IgD-negative memory B cell (primary cell): ENCODE results near the gene TSPEAR. TPM values are rescaled to one million over a fixed set of nuclear protein-coding genes. Genes with fewer than 3 reads are reported as not detected.
"Not testable (repeated sequence)": the region's sequence is repeated elsewhere in the genome, so short reads cannot be mapped to it uniquely, and the experiment has no call there.

Source experiments
- H3K27ac Mint-ChIP-seq, 3 donors: one replicate each; pipeline ENCODE4 v1.8.0; 2020 to 2022; ENCODE audit warnings: mild to moderate bottlenecking in 3 of 3, mixed read lengths in 3 of 3, moderate library complexity in 1 of 3
- H3K27me3 Mint-ChIP-seq: one replicate; pipeline ENCODE4 v1.8.0; 2021; ENCODE audit warnings: mixed read lengths
- H3K36me3 Mint-ChIP-seq: one replicate; pipeline ENCODE4 v1.8.0; 2020; ENCODE audit warnings: mild to moderate bottlenecking, mixed read lengths
- H3K4me1 Mint-ChIP-seq, 3 donors: one replicate each; pipeline ENCODE4 v1.8.0; 2020 to 2022; ENCODE audit warnings: mixed read lengths in 3 of 3, mild to moderate bottlenecking in 1 of 3
- H3K4me3 Mint-ChIP-seq, 4 donors: one replicate each; pipeline ENCODE4 v1.8.0; 2020 to 2022; ENCODE audit warnings: mild to moderate bottlenecking in 4 of 4, mixed read lengths in 4 of 4, moderate library complexity in 3 of 4
- H3K9me3 Mint-ChIP-seq, 3 donors: one replicate each; pipeline ENCODE4 v1.8.0; 2020 to 2021; ENCODE audit warnings: mixed read lengths in 3 of 3, mild to moderate bottlenecking in 1 of 3
- polyA plus RNA-seq: library from polyadenylated mRNA; unstranded; fragments of 300-500 nt; fragmentation: Illumina TruSeq; gene quantifications from one replicate; pipeline ENCODE4 v1.2.3, GENCODE V29; 2021

TSPEAR gene
- polyA plus RNA-seq, 1 donor from 2014 or later: not detected

DNA sequence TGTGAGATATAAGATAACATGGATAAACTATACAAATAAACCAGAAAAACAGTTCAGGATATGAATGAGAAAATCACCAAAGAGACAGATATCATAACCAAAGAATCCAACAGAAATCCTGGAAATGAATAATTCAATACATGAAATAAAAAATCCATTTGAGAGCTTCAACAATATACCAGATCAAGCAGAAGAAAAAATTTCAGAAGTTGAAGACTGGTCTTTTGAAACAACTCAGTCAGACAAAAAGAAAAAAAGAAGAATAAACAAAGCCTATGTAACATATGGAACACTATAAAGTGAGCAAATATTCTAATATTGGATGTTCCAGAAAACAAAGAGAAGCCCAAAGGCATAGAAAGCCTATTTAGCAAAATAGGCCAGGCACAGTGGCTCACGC lies 39.5 kb downstream of the TSPEAR start:
- H3K27ac Mint-ChIP-seq: peak overlapping the region in 1 of 3 donors; percentile 59
- no peak overlapping the region for H3K4me3 Mint-ChIP-seq
- no peaks in the 10 kb centered on the region for H3K4me1 Mint-ChIP-seq
- H3K9me3 Mint-ChIP-seq: peaks cover 2 to 33% (median 27%) of the 10 kb centered on the region in 3 donors
- peaks cover 4% of the 10 kb centered on the region for H3K36me3 Mint-ChIP-seq
- H3K27me3 Mint-ChIP-seq: peaks cover 16% of the 10 kb centered on the region

DNA sequence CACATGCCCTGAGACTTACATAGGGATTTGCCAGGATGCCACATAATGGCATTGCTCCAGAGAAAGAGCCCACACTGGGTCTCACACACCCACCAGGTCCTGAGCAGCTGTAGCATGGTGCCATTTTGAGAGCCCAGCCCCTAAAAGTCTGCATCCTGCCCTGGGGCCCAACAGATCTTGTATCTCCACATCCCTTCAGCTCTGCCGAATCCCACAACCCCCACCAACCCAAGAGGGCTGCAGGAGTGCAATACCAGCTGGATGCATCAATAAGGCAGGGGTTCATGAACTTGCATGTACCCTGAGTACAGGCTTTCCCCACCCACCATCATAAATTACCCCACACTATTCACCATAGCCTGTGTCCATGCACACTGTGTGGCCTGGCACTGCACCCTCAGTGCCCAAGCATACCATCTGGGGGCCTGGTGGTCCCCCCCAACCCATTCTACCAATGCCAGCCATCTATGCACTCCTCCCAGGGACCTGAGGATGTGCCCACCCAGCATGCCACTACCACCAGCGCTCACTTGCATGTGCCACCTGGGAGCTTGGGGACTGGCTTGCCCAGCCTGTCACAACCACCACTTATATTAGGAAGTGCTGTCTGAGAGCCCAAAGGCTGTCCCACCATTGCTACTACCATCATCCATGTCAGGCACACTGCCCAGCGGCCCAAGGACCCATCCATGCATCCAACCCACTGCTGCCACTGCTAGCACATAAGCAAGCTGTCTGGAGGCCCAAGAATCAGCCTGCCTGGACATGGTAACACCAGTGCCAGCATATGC lies 40.5 kb downstream of the TSPEAR start:
- peaks cover 12% of the 10 kb centered on the region for H3K27me3 Mint-ChIP-seq
- peaks cover 2 to 35% (median 27%) of the 10 kb centered on the region in 3 donors for H3K9me3 Mint-ChIP-seq
- peaks cover 4% of the 10 kb centered on the region for H3K36me3 Mint-ChIP-seq
- no peaks in the 10 kb centered on the region for H3K4me1 Mint-ChIP-seq
- peak overlapping the region in 1 of 3 donors; percentile 47 for H3K27ac Mint-ChIP-seq
- no peak overlapping the region for H3K4me3 Mint-ChIP-seq

DNA sequence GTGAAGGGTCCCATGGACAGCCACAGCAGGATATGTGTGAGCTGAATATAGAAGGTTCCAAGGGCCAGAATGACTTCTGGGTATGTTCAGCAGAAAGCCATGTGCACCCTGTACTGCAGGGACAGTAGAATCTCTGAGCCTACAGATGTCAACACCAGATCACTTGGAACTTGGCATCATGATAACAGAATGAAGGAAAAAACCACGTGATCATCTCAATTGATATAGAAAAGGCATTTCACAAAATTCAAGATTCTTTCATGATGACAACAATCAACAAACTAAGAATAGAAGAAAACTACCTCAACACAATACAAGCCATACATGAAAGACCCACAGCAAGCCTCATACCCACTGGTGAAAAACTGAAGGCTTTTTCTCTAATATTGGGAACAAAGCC lies 43.8 kb downstream of the TSPEAR start:
- no peak overlapping the region for H3K4me3 Mint-ChIP-seq

DNA sequence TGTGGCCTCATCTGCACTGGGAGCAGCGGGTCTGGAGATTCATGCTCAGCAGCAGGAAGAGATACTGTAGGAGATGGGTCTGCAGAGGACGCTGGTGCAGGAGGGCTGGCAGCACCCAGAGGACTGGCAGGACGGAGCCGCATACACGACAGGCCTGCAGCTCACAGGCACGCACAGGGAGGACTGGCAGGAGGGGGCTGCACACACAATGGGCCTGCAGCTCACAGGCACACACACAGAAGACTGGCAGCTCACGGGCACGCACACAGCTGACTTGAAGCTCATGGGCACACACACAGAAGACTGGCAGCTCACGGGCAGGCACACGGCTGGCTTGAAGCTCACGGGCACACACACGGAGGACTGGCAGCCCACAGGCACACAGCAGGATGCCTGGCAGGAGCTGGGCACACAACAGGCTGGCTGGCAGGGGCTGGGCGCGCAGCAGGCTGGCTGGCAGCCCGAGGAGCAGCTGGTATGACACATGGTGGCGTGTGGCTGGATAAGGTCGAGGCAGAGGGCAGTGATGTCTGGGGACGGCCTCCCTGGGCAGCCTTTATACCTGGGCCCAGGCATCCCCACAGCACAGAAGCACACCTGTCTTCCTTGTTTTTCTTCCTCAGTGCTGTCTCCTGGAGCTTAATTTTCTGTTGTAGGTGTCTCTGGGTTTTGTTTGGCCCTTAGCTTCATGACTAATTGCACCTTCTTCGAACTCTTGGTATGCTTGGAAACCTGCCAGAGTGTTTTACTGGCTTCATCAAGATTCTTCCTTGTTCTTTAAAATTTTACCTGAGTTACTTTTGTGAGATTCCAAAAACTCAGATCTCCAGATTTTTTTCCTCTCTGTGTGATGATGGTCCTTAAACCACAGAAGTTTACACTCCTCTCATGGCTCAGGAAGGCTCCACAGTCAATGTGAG lies 44.7 kb downstream of the TSPEAR start, which contains the start of gene KRTAP12-2:
Gene KRTAP12-2, minus strand, starts transcription at position 527 of the 920 bp plus-strand sequence. Its CDS starts 41 bp downstream, at position 486.
- Mint-ChIP-seq H3K27ac (no peak within 1 kb of the TSS), H3K36me3 (peaks cover 1% of the 10 kb centered on the region), H3K4me3 (no peak within 1 kb of the TSS), H3K27me3 (peaks cover 18% of the 10 kb centered on the region), H3K4me1 (no peaks in the 10 kb centered on the region), H3K9me3 (peaks cover 4 to 22% (median 14%) of the 10 kb centered on the region in 3 donors)

More for the DNA sequence above, 43.8 kb downstream of the TSPEAR start:
- Mint-ChIP-seq H3K9me3 (peaks cover 2 to 26% (median 16%) of the 10 kb centered on the region in 3 donors), H3K27ac (no peak overlapping the region), H3K36me3 (peaks cover 1% of the 10 kb centered on the region), H3K4me1 (no peaks in the 10 kb centered on the region), H3K27me3 (peaks cover 18% of the 10 kb centered on the region)

DNA sequence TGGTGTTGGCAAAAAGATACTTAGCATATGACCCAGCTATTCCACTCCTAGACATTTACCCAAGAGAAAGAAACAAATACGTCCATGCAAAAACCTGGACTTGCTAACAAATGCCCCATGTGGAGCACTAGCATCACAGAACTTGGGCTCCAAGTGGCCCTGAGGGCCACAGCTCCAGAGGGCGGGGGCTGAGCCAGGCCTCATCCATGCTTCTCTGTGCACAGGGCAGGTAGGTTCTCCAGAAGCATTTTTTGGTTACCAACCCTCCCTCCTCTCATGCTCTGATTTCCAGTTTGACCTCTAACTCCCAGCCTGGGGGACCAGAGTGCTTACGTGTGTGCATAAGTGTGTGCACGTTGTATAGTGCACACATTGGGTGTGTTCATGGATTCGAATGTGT lies 46.7 kb downstream of the TSPEAR start:
- H3K9me3 Mint-ChIP-seq: peaks cover 5 to 13% (median 10%) of the 10 kb centered on the region in 3 donors
- no peaks in the 10 kb centered on the region for H3K36me3 Mint-ChIP-seq
- H3K27me3 Mint-ChIP-seq: peaks cover 18% of the 10 kb centered on the region
- no peaks in the 10 kb centered on the region for H3K4me1 Mint-ChIP-seq
- H3K27ac Mint-ChIP-seq: no peak overlapping the region
- H3K4me3 Mint-ChIP-seq: no peak overlapping the region

DNA sequence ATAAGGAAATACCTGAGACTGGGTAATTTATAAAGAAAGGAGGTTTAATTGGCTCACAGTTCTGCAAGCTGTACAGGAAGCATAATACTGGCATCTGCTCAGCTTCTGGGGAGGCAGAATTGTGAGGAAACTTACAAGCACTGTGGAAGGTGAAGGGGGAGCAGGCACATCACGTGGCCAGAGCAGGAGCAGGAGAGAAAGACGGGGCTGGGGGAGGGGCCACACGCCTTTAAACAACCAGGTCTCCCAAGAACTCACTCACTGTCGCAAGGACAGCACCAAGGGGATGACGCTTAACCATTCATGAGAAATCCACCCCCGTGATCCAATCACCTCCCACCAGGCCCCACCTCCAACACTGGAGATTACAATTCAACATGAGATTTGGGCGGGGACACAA lies 49.8 kb downstream of the TSPEAR start:
- not testable (repeated sequence) for H3K36me3 Mint-ChIP-seq, H3K27ac Mint-ChIP-seq
- H3K27me3 Mint-ChIP-seq: peaks cover 26% of the 10 kb centered on the region
- peaks cover 8 to 12% (median 10%) of the 10 kb centered on the region in 3 donors for H3K4me1 Mint-ChIP-seq
- H3K9me3 Mint-ChIP-seq: peaks cover 8 to 18% (median 15%) of the 10 kb centered on the region in 3 donors
- peak overlapping the region in 1 of 4 donors; percentile 30 for H3K4me3 Mint-ChIP-seq

DNA sequence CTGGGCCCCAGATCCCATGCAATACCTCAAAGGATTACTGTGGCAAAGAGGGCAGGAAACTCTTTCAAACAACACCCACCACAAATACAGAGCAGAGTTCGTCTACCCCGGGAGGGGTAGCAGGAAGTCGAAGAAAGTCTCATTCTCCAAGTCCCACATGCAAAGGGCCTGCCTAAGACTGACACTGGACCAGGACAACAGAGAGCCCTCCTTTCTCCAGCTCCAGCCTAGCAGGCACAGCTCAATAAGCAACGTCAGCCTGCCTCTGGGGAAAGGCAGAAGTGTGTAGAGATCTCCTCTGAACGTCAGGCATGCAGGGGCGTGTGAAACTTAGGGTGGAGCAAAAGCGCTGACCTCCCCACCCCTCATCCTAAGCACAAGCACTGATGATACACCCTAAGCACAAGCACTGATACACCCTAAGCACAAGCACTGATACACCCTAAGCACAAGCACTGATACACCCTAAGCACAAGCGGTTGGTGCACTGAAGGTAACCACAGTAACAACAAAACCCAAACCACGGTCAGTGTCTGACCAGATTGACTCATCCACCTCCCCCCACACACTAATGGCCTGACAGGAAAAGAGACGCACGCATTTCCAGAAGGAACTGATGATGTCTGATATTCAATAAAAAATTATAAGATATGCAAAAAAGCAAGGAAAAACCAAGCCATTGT lies 52.3 kb downstream of the TSPEAR start:
- H3K4me3 Mint-ChIP-seq: peak overlapping the region in 1 of 4 donors; percentile 27
- peaks cover 20% of the 10 kb centered on the region for H3K27me3 Mint-ChIP-seq
- peaks cover 8 to 23% (median 20%) of the 10 kb centered on the region in 3 donors for H3K9me3 Mint-ChIP-seq
- peaks cover 8 to 12% (median 10%) of the 10 kb centered on the region in 3 donors for H3K4me1 Mint-ChIP-seq
- H3K27ac Mint-ChIP-seq: peak overlapping the region in 1 of 3 donors; percentile 43
- peaks cover 5% of the 10 kb centered on the region for H3K36me3 Mint-ChIP-seq

DNA sequence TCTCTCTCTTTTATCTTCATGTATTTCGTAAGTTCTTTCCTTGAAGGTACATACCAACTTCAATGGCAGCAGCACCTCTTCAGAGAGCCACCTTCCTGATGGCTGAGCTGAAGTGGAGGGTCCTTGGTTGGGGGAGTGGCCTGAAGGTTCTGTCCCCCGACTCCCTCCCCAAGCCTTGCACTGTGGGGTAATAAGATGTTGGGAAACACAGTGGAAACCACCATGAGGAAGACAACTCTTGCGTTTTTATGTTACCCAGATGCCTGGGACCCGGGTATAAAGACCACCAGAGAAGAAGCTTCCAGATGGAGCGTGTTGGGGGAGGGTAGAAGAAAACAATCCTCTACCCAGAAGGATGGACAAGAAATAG lies 52.8 kb downstream of the TSPEAR start:
- Mint-ChIP-seq H3K27me3 (peaks cover 20% of the 10 kb centered on the region), H3K36me3 (peaks cover 5% of the 10 kb centered on the region), H3K4me3 (peak overlapping the region in 1 of 4 donors; percentile 27), H3K9me3 (peaks cover 7 to 25% (median 17%) of the 10 kb centered on the region in 3 donors), H3K4me1 (peaks cover 8 to 12% (median 10%) of the 10 kb centered on the region in 3 donors), H3K27ac (peak overlapping the region in 1 of 3 donors; percentile 43)

DNA sequence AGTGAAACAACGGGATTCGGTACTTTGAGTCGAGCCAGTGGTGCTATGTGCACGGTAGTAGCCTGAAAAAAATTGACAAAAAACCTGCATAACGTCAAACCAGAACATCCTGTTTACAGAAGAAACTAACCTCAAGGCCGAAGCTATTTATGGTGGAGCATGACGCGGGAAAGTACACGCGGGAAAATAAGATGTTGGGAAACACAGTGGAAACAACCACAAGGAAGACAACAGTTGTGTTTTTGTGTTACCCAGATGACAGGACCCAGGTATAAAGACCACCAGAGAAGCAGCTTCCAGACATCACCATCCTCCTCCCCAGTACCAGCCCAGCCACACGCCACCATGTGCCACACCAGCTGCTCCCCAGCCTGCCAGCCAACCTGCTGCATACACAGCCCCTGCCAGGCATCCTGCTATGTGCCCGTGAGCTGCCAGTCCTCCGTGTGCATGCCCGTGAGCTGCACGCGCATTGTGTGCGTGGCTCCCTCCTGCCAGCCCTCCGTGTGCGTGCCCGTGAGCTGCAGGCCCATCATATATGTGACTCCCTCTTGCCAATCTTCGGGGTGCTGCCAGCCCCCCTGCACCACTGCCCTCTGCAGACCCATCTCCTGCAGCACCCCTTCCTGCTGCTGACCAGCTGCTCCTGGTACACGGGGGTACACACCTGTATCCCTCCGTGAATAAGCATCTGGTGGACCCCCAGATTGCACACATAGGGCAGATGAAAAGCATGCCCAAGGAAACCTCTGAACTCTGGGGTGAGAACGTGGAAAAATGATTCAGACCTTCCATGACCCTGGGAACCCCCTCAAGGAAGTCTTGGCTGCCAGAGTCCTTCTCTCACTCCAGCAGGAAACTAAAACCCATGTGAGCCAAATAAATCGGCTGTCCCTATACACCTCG lies 53.5 kb downstream of the TSPEAR start, which contains the start of gene KRTAP12-3:
Gene KRTAP12-3, plus strand, starts transcription at position 298 of the 906 bp plus-strand sequence. Its CDS starts 48 bp downstream, at position 346.
- Mint-ChIP-seq H3K4me1 (peaks cover 8 to 12% (median 10%) of the 10 kb centered on the region in 3 donors), H3K27me3 (peaks cover 20% of the 10 kb centered on the region), H3K9me3 (peaks cover 7 to 24% (median 17%) of the 10 kb centered on the region in 3 donors), H3K4me3 (peak within 1 kb of the TSS; percentile 25 to 86 (median 60)), H3K36me3 (peaks cover 5% of the 10 kb centered on the region), H3K27ac (peak within 1 kb of the TSS; percentile 61 to 91 (median 72))

DNA sequence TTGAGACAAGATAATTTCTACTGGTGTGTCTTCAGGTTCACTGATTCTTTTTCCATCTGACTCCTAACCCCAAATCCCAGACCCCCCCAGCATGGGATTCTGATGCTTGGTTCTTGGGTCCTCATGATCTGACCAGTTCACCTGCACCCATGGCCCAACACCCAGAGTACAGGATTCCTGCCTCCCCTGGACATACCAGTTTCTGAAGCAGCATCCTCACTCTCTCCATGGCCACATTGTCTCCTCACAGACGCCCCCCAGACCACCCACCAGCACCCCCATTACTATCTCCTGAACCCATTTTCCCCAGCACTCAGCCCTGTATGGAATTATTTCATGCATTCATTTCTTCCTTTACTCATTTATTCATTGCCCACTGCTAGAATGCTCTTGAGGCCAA lies 54.5 kb downstream of the TSPEAR start:
- Mint-ChIP-seq H3K4me1 (peaks cover 8 to 12% (median 10%) of the 10 kb centered on the region in 3 donors), H3K36me3 (peaks cover 5% of the 10 kb centered on the region), H3K27ac (peak overlapping the region in 2 of 3 donors; percentile 61 to 72), H3K27me3 (peaks cover 20% of the 10 kb centered on the region), H3K4me3 (peak overlapping the region in 2 of 4 donors; percentile 3 to 86), H3K9me3 (peaks cover 4 to 24% (median 17%) of the 10 kb centered on the region in 3 donors)

DNA sequence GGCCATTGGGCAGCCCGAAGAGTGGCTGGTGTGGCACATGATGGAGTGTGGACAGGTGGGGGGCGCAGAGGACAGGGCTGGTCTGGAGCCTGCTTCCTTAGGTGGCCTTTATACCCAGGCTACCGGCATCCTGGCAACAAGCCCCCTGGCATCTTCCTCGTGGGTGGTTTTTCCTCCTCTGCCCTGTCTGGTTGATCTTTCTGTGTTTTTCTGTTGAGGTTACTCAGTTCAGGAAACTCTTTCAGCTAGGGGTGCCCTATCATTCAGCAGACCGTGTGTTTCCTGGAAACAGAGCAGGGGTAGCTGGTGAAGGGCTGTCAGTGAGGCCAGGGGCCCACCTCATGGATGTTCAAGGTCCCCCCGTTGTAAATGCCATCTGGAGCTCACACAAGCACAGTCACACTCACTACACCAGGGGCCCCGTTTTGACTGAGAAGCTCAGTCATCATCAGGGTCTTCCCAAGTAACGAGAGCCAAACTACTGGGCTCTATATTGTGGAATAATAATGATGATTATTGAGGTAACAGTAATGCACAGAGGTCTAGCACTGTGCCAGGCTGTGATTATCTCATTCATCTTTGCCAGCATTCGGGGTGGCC lies 56.7 kb downstream of the TSPEAR start, which contains the start of gene KRTAP12-4:
Gene KRTAP12-4, minus strand, starts transcription at position 84 of the 600 bp plus-strand sequence. Its CDS starts 45 bp downstream, at position 39.
- H3K36me3 Mint-ChIP-seq: peaks cover 5% of the 10 kb centered on the region
- H3K4me1 Mint-ChIP-seq: peaks cover 8 to 12% (median 10%) of the 10 kb centered on the region in 3 donors
- H3K27ac Mint-ChIP-seq: no peak within 1 kb of the TSS
- peaks cover 3 to 22% (median 17%) of the 10 kb centered on the region in 3 donors for H3K9me3 Mint-ChIP-seq
- H3K4me3 Mint-ChIP-seq: peak within 1 kb of the TSS in 1 of 4 donors; percentile 22
- H3K27me3 Mint-ChIP-seq: peaks cover 33% of the 10 kb centered on the region

DNA sequence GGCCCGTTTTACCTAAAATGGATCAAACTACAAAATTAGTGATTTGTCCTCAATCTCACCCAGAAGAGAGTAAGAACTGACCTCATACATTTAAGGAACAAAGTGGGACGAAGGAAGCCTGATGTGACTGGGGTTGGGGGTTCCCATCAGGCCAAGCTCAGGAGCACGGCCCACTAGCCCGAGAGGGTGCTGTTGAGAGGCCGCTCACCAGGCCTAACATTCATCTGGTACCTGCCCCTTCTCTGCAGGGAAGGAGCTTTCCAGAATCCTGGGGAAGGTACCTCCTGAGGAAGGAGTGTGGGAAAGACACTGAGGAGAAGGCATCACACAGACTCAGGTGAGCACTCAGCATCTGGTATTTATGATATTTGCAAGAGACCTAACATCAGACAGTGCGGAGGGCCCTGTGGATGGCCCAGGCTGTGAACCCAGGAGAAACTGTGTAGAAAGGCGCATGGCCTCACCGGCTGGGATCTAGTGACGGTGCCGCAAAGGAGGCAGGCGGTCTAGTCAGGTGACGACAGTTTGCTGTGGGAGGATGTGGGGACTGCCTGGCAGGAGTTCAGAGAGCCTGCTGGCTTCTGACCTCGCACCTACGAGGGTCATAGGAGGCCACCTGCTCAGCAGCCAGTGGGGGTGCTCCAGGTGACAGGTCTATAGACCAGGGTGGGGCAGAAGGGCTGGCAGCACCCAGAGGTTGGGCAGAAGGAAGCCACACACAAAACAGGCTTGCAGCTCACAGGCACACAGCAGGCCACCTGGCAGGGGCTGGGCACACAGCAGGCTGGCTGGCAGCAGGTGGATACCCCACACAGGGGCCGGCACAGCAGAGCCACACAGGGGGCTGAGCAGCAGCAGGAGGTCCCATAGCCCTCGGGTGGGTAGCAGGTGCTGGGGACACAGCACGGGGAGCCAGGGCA lies 57.5 kb downstream of the TSPEAR start:
- Mint-ChIP-seq H3K27ac (no peak overlapping the region), H3K9me3 (peaks cover 3 to 22% (median 17%) of the 10 kb centered on the region in 3 donors), H3K27me3 (peaks cover 31% of the 10 kb centered on the region), H3K4me1 (peaks cover 8 to 12% (median 10%) of the 10 kb centered on the region in 3 donors), H3K36me3 (peaks cover 5% of the 10 kb centered on the region), H3K4me3 (no peak overlapping the region)
